GM23248 (cell line): ENCODE results near the gene PARVA. TPM values are rescaled to one million over a fixed set of nuclear protein-coding genes. Genes with fewer than 3 reads are reported as not detected.
A peak's percentile ranks its signal among the peaks of the same experiment; 100 is the strongest.

ENCODE experiments used
- DNase-seq: peaks from one replicate; pipeline ENCODE4 v3.0.0-alpha.2; 2015
- H2AFZ ChIP-seq: fragments of 200-600 bp; sonication (generic); 2 replicates; pipeline ENCODE4 v1.6.1; 2016; ENCODE audit warnings: antibody characterized with exemption
- H3F3A ChIP-seq: fragments of 200-600 bp; sonication (generic); 2 replicates; pipeline ENCODE4 v1.6.1; 2016; ENCODE audit warnings: mild to moderate bottlenecking, antibody characterized with exemption, mixed run types; ENCODE audit not compliant: insufficient read depth
- H3K27ac ChIP-seq: fragments of 200-600 bp; sonication (generic); 2 replicates; pipeline ENCODE4 v1.5.1; 2016; ENCODE audit warnings: mild to moderate bottlenecking
- H3K27me3 ChIP-seq: fragments of 200-600 bp; sonication (generic); replicated peaks from 2 replicates; pipeline ENCODE4 v1.6.1; 2016; ENCODE audit warnings: mild to moderate bottlenecking; ENCODE audit not compliant: insufficient read depth
- H3K36me3 ChIP-seq: fragments of 200-600 bp; sonication (generic); 2 replicates; pipeline ENCODE4 v1.6.1; 2016; ENCODE audit warnings: low read depth, mild to moderate bottlenecking
- H3K4me1 ChIP-seq: fragments of 200-600 bp; sonication (generic); 2 replicates; pipeline ENCODE4 v1.6.1; 2016; ENCODE audit warnings: mild to moderate bottlenecking; ENCODE audit not compliant: insufficient read depth
- H3K4me2 ChIP-seq: fragments of 200-600 bp; sonication (generic); one replicate; pipeline ENCODE4 v1.6.1; 2016; ENCODE audit warnings: mild to moderate bottlenecking; ENCODE audit not compliant: unreplicated experiment
- H3K4me3 ChIP-seq: fragments of 200-600 bp; sonication (generic); 2 replicates; pipeline ENCODE4 v1.5.1; 2016; ENCODE audit warnings: mild to moderate bottlenecking
- H3K79me2 ChIP-seq: fragments of 200-600 bp; sonication (generic); 2 replicates; pipeline ENCODE4 v1.6.1; 2016; ENCODE audit warnings: mild to moderate bottlenecking; ENCODE audit not compliant: insufficient read depth
- H3K9ac ChIP-seq: fragments of 200-600 bp; sonication (generic); 2 replicates; pipeline ENCODE4 v1.6.1; 2016; ENCODE audit warnings: mild to moderate bottlenecking
- H3K9me2 ChIP-seq: fragments of 200-600 bp; sonication (generic); 2 replicates; pipeline ENCODE4 v1.6.1; 2016; ENCODE audit warnings: mixed run types, mild to moderate bottlenecking, moderate library complexity; ENCODE audit not compliant: insufficient read depth
- H3K9me3 ChIP-seq: fragments of 200-600 bp; sonication (generic); one replicate; pipeline ENCODE4 v1.6.1; 2017; ENCODE audit warnings: low read depth
- H4K20me1 ChIP-seq: fragments of 200-600 bp; sonication (generic); 2 replicates; pipeline ENCODE4 v1.6.0; 2016; ENCODE audit not compliant: insufficient read depth
- EZH2 ChIP-seq: fragments of 200-600 bp; sonication (generic); IDR thresholded peaks from 2 replicates; pipeline ENCODE4 v1.6.1; 2018; ENCODE audit warnings: antibody characterized with exemption, mild to moderate bottlenecking; ENCODE audit not compliant: insufficient read depth, poor library complexity, severe bottlenecking
- EZH2phosphoT487 ChIP-seq: fragments of 200-600 bp; sonication (generic); IDR thresholded peaks from 2 replicates; pipeline ENCODE4 v1.6.1; 2018; ENCODE audit warnings: antibody characterized with exemption, moderate library complexity, mild to moderate bottlenecking, low read depth; ENCODE audit not compliant: insufficient read depth
- WGBS, 2 experiments: methylation state at CpG; one replicate each; pipeline ENCODE4 v1.1.6; 2015 to 2017; ENCODE audit warnings: low lambda C conversion rate in 2 of 2, low coverage in 1 of 2; ENCODE audit errors: missing lambda C conversion rate in 2 of 2; 5-methylcytosine and 5-hydroxymethylcytosine counted together
- in situ Hi-C: fragments of 300-500 bp; cut with MboI; formaldehyde crosslinking; loops from 2 replicates; pipeline ENCODE4 v1.15.0; 2020
- polyA plus RNA-seq: library from polyadenylated mRNA; unstranded; fragments of >200 nt; fragmentation: Nextera tagmentation; extraction: Ambion mirVana; gene quantifications from 2 replicates; pipeline ENCODE4 v1.2.1, GENCODE V29; 2016
- total RNA-seq: library from RNA; depleted of rRNA; stranded (reverse); fragments of >200 nt; shearing (Covaris generic); gene quantifications from 2 replicates; pipeline ENCODE4 v1.2.3, GENCODE V29; 2014

The PARVA gene
- total and polyA plus RNA-seq, 2 experiments from 2014 or later, result 87.9 to 121 TPM

GRCh38 chr11:12441231-12441861 lies 64.0 kb downstream of the PARVA start:
- no peak overlapping the region for H2AFZ ChIP-seq
- DNase-seq, result peak; percentile 67
- no peak overlapping the region for H3K9ac ChIP-seq
- H3K4me1 ChIP-seq, result peaks cover 22% of the 10 kb centered on the region
- H3F3A ChIP-seq, result peaks cover 16% of the 10 kb centered on the region
- H3K79me2 ChIP-seq, result peaks cover 98% of the 10 kb centered on the region
- no peaks in the 10 kb centered on the region for H3K9me2 ChIP-seq
- no peak for TF ChIP-seq EZH2phosphoT487
- TF ChIP-seq EZH2, result no peak
- H3K27ac ChIP-seq, result peak overlapping the region; percentile 2; the same call in 1 of the 2 replicates
- in situ Hi-C loops, result no loop called here
- H3K4me3 ChIP-seq, result no peak overlapping the region
- 50 to 57% methylated on average over 7 of the region's 7 CpGs for WGBS, 2 experiments
- H3K27me3 ChIP-seq, result no peaks in the 10 kb centered on the region
- H3K36me3 ChIP-seq, result no peaks in the 10 kb centered on the region
- H3K4me2 ChIP-seq, result peak overlapping the region; percentile 19
- no peaks in the 10 kb centered on the region for H3K9me3 ChIP-seq
- H4K20me1 ChIP-seq, result no peaks in the 10 kb centered on the region

GRCh38 chr11:12444601-12445000 lies 67.2 kb downstream of the PARVA start:
- DNase-seq, result no peak
- H3F3A ChIP-seq, result peaks cover 20% of the 10 kb centered on the region
- no peak overlapping the region for H3K27ac ChIP-seq
- H3K79me2 ChIP-seq, result peaks cover 96% of the 10 kb centered on the region
- H3K4me2 ChIP-seq, result no peak overlapping the region
- in situ Hi-C loops, result no loop called here
- H3K9ac ChIP-seq, result no peak overlapping the region
- no peak overlapping the region for H3K4me3 ChIP-seq
- no peaks in the 10 kb centered on the region for H3K9me2 ChIP-seq
- no peaks in the 10 kb centered on the region; the same call in 1 of the 2 replicates for H4K20me1 ChIP-seq
- WGBS, 2 experiments, result 67 to 75% methylated on average over 2 of the region's 2 CpGs
- peaks cover 28% of the 10 kb centered on the region for H3K4me1 ChIP-seq
- no peaks in the 10 kb centered on the region for H3K9me3 ChIP-seq
- TF ChIP-seq EZH2phosphoT487, result no peak
- TF ChIP-seq EZH2, result no peak
- H3K36me3 ChIP-seq, result no peaks in the 10 kb centered on the region
- H3K27me3 ChIP-seq, result no peaks in the 10 kb centered on the region
- H2AFZ ChIP-seq, result no peak overlapping the region

GRCh38 chr11:12445001-12445400 lies 67.6 kb downstream of the PARVA start:
- Histone ChIP-seq H3F3A (peaks cover 24% of the 10 kb centered on the region), H3K27me3 (no peaks in the 10 kb centered on the region), H3K4me1 (peaks cover 32% of the 10 kb centered on the region), H3K9me3 (no peaks in the 10 kb centered on the region), H3K27ac (no peak overlapping the region), H2AFZ (no peak overlapping the region), H3K4me2 (no peak overlapping the region), H3K36me3 (no peaks in the 10 kb centered on the region), H3K79me2 (peaks cover 96% of the 10 kb centered on the region), H4K20me1 (no peaks in the 10 kb centered on the region; the same call in 1 of the 2 replicates), H3K9me2 (no peaks in the 10 kb centered on the region), H3K9ac (no peak overlapping the region), H3K4me3 (no peak overlapping the region)
- WGBS, 2 experiments, result 96 to 100% methylated on average over 2 of the region's 2 CpGs
- no peak for DNase-seq
- in situ Hi-C loops, result no loop called here
- TF ChIP-seq EZH2phosphoT487, result no peak
- TF ChIP-seq EZH2, result no peak

- no peak for TF ChIP-seq EZH2
- H3K4me2 ChIP-seq, result no peak overlapping the region
- no peak overlapping the region for H3K27ac ChIP-seq
- H2AFZ ChIP-seq, result no peak overlapping the region
- no peak for DNase-seq
- no peaks in the 10 kb centered on the region for H3K36me3 ChIP-seq
- H3K9me2 ChIP-seq, result no peaks in the 10 kb centered on the region
- no peak overlapping the region for H3K4me3 ChIP-seq
- H3K27me3 ChIP-seq, result no peaks in the 10 kb centered on the region
- peaks cover 39% of the 10 kb centered on the region for H3K4me1 ChIP-seq
- in situ Hi-C loops, result no loop called here
- H3K79me2 ChIP-seq, result peaks cover 91% of the 10 kb centered on the region
- no peaks in the 10 kb centered on the region; the same call in 1 of the 2 replicates for H4K20me1 ChIP-seq
- H3K9me3 ChIP-seq, result no peaks in the 10 kb centered on the region
- no peak overlapping the region for H3K9ac ChIP-seq
- peaks cover 33% of the 10 kb centered on the region for H3F3A ChIP-seq
Observed at GRCh38 chr11:12446863-12447262, 69.5 kb downstream of the PARVA start.
